HG03575 (cell line): ENCODE measurements around the gene BAK1.
"Not testable (repeated sequence)": the region's sequence is repeated elsewhere in the genome, so short reads cannot be mapped to it uniquely, and the experiment has no call there.

Experiments used
- ATAC-seq: cut with Tn5 transposase; IDR thresholded peaks from one replicate; pipeline ENCODE4 v1.9.1; 2021; ENCODE audit not compliant: unreplicated experiment, insufficient number of reproducible peaks, low FRiP score; ENCODE audit errors: extremely low read depth

BAK1 gene

DNA sequence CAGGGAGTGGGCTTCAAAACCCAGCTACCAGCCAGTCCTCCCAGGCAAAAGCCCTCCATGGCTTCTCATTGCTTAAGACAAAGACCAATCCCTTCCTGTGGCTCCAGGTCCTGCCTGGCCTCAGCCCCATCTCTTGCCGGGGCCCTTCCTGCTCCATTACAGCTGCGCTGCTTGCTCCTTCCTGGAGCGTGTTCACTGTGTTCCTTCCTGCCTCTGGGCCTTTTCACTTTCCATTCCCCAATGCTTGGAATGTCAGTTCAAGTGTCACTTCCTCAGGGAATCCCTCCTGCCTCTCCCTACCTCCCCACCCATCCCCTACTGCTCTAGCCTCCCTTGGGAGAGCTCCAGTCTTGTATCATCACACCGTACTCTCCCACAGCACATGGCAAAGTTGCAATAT, 30.0 kb upstream of the BAK1 start:
- ATAC-seq = no peak

DNA sequence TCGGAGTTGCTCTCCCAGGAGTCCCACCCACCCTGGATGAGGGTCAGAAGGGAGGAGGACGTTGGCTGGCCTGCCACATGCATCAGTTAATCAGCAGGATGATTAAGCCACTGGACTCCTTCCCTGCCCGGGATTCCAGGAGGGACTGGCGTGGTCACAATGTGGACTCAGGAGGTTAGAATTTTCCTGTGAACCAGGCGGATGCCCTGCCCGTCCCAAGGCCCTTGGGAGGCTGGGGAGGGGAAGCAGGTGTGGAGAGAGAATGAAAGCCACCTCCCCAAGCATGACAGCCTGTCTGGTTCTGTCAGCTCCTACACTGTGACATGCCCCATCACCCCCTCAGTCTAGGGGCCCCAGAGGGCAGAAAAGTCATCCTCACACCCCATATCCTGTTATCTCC, 29.5 kb upstream of the BAK1 start:
- no peak for ATAC-seq

DNA sequence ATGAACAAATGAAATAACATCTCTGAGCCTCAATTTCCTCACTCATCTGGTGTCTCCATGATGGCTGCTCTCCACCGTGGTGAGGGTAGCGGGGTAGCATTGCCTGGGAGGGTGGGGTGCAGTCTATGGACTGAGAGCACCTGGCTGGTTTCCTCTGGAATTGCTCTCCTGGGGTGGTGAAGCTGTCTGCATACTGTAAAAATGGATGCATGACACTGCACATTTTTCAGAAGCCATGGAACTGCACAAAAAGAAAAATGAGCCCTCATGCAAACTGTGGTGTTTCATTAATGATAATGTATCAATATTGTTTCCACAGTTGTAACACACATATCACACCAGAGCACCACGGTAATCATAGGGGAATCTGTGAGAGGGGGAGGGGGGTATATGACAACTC, 28.9 kb upstream of the BAK1 start:
- no peak for ATAC-seq

DNA sequence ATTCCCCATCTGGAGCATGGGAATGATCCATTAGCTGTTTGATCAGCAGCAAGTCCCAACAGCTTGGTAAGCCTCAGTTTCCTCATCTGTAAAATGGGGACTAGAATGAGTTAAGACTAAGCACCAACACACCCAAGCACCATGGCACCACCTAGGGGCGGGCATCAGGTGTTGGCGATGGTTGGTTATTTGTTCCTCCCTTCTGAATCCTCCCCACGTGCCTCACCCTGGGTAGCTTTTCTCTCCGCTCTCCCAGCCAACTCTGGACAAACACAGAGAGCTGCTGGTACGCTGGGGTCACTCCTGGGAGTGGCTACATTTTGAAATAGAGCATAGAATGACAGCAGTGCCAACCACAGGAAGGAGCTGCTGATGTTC, 27.7 kb upstream of the BAK1 start:
- ATAC-seq = no peak

DNA sequence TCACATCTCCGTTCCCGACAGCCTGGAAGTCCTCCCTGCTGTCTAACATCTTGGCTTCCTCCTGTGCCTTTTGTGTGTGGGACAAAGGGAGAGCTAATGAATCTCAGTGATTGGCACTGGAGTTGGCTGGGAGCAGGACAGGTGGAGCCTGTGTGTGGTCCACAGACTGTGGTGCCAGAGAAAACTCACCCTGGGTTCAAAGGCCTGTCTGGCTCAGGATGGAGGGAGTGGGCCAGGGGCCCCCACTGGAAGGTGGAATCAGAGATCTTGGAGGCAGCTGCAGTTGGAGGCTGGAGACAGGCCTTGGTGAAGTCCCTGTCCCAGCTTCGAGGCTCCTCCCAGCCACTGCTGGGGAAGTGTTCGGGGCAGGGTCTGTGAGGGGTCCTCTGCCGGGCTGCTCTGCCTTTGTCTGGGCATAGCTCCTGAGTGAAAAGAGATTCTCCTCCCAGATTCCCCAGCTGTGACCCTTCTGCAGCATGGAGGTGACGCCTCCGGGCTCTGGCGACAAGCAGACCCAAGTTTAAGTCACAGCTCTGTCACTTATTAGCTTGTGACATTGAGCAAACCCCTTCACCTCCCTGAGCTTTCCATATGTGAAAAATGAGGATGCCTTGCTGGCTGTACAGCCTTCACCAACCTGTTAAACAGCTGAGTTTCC, 27.2 kb upstream of the BAK1 start:
- no peak for ATAC-seq

- ATAC-seq = no peak
Measured at GRCh38 chr6:33606642-33607041, 26.6 kb upstream of the BAK1 start.

GRCh38 chr6:33604941-33605854, 25.1 kb upstream of the BAK1 start:
- no peak for ATAC-seq

DNA sequence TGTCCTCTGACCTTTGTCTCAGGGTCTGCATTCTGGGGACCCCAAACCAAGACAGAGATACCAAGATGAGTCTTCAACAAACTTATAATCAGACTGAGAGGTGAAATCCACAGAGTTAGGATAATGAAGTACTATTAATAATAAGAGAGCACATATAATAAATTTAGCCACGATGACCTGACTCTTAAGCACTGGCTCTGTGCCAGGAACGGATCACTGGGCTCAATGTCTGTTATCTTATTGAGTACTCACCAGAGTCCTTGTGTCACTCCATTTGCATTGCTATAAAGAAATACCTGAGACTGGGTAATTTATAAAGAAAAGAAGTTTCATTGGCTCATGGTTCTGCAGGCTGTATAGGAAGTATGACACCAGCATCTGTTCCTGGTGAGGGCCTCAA, 22.1 kb upstream of the BAK1 start:
- ATAC-seq = no peak

- ATAC-seq = no peak
Measured at GRCh38 chr6:33600761-33601160, 20.7 kb upstream of the BAK1 start.

- ATAC-seq = no peak
Measured at GRCh38 chr6:33599413-33599938, 19.4 kb upstream of the BAK1 start.

DNA sequence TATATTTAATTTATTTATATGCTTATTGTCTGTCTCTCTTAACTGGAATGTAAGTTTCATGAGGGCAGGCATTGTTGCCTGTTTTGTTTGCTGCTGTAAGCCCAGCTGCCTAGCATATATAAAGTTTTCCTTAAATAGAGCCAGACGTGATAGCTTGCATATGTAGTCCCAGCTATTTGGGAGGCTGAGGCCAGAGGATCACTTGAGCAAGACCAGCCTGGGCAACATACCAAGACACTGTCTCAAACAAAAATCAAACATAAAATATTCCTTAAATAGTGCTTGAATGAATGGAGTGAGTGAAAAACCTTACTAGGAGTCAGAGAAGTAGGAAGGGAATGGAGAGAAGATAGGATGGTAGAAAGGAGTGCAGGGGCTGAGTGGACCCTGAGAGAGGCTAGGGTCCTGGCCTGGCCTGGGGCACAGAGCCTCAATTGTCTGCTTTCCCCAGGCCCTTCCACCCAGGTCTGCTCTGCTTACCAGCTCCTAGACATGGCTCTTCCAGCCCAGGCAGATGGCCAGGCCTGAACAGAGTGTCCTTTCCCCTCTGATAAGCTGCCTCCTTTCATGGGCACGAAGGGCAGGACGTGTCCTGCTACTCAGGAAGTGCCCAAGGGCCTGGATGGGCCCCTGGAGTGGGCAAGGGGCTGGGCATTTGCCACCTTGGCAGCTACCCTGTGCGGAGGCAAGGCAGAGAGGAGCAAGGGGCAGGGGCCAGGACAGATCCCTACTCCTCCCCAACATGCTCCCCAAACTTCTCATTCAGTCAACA, 17.7 kb upstream of the BAK1 start:
- no peak for ATAC-seq

DNA sequence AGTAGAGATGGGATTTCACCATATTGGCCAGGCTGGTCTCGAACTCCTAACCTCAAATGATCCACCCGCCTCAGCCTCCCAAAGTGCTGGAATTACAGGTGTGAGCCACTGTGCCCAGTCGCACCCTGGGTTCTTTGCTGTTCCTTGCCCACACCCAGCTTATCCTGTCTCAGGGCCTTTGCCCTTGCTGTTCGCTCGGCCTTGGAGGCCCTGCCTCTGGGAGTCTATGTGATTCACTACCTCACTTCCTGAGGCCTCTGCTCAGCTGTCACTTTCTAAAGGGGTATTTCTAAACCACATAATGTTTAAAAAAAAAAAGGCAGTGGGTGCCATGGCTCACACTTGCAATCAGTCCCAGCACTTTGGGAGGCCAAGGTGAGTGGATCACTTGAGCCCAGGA, 16.8 kb upstream of the BAK1 start:
- not testable (repeated sequence) for ATAC-seq

- no peak for ATAC-seq
Measured at GRCh38 chr6:33595001-33595846, 15.1 kb upstream of the BAK1 start.

DNA sequence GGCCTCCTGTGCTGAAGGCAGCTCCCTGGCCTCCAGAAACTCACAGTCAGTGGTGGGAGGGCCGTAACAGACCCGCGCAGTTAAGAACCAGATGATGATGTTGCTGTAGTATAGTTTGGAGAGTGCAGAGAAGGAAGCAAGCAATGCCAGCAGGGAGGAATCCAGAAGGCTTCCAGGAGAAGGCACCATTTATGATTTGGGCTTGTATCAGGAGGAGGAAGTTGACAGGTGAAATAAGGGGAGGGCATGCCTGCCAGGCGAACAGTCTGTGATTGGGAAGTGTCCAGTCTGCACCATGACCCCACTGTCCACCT, 13.3 kb upstream of the BAK1 start:
- ATAC-seq = no peak

DNA sequence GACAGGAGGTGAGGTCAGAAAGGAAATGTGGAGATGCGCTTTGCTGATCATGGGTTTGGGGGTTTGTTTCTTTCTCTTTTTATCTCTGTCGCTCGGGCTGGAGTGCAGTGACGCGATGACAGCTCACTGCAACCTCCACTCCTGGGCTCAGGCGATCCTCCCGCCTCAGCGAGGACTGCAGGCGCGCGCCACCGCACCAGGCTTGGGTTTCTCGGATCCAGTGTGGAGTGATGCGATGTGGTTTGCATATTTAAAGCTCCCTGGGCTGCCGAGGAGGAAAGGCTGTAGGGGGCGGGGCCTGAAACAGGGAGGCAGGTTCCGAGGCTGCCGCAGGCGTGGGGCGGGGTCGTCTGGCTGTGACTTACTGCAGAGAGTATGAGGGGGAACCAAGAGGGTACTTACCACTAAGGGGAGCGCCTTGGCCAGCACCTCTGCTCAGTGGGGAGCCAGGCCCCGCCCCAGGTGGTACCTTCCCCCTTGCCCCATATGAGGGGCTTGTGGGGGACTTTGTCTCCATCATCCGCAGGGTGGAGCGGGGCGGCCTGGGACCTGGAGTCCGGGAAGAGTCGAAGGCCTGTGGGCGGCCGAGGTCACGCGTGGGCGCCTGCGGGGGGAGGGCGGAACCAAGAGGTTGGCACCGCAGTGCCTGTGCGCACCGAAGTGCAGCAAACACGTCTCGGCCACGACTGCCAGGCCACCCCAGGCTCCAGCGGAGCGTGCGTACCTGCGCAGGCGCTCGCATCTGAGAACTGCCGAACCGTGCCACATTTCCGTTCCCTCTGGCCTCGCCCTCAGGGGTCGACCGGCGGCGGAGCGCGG, 12.7 kb upstream of the BAK1 start:
- ATAC-seq = no peak

DNA sequence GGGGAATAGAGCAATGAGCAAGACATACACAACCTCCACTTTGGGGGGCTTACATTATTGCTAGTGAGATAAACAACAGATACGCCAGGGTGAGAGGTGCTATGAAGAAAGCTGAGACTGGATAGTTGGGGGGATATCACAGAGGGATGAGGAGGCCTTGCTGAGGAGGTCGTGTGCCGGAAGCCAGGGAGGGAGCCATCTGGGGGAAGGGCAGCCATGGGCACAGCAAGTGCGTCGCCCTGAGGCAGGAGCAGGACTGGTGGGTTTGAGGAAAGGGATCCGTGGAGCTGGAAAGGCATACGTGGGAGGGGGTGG, 12.2 kb upstream of the BAK1 start:
- ATAC-seq = no peak

DNA sequence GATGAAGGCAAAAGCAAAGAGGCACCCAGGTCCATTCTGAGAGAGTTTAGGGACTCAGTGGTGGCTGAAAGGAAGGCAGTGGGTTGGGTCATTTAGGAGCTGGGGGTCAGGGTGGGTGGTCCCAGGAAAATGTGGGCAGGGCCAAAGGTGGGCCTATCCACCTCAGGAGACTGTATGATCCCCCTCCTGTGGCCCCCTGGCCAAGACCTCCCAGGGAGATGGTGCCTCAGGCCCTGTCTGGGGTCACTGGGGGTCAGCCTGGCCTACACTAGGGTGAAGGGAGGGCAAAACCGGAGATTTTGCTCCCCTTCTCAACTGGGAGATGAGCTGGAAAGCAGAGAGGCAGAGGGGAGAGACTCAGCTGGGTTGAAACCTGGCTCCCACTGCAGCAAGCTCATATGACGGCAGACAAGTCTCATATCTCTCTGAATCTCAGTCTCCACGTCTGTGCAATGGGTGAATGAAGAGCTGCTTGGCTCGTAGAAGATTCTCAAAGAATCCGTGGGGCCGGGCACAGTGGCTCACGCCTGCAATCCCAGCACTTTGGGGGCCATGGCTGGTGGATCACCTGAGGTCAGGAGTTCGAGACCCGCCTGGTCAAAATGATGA, 11.5 kb upstream of the BAK1 start:
- no peak for ATAC-seq
